Stimulated activated CD4-positive, alpha-beta T cell treated with anti-CD3 and anti-CD28 coated beads, TNF-alpha, amount 100 ng/mL, for 24 hours (primary cell): ENCODE measurements around the gene GDAP2.
"Not testable (repeated sequence)": the region's sequence is repeated elsewhere in the genome, so short reads cannot be mapped to it uniquely, and the experiment has no call there.

ENCODE experiments used
- DNase-seq, 3 experiments: peaks; one replicate each; pipeline ENCODE4 v3.0.0-alpha.2; 2020; ENCODE audit warnings: low read depth in 3 of 3

GDAP2 gene

DNA sequence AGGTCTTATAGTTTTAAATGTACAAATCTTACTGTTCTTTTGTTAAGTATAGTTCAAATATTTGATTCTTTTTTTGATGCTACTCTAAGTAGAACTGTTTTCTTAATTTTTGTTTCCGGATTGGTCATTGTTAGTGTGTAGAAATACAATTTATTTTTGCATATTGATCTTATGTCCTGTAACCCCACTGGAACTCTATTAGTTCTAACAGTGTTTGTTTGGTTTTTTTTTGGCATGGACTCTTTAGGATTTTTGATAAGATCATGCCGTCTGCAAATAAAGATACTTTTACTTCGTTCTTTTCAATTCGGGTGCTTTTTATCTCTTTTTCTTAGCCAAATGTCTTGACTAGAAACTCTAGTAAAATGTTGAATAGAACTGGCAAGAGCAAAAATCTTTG is 26.5 kb downstream of the GDAP2 start:
- no peak for DNase-seq

DNA sequence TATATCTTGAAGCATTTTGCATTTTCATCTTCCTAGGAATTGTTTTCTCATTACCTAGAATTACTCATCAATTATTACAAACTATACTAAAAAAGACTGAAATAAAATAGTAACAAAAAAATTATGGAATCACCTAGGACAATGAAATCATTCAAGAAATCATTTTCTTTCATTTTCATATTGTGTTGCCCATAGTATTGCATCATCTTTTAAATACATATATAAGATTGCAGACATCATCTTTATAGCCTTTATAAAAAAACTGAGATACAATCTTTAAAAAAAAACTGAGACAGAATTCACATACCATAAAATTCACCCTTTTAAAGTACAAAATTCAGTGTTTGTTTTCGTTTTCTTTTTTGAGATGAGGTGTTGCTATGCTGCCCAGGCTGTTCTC is 29.6 kb downstream of the GDAP2 start:
- no peak for DNase-seq

DNA sequence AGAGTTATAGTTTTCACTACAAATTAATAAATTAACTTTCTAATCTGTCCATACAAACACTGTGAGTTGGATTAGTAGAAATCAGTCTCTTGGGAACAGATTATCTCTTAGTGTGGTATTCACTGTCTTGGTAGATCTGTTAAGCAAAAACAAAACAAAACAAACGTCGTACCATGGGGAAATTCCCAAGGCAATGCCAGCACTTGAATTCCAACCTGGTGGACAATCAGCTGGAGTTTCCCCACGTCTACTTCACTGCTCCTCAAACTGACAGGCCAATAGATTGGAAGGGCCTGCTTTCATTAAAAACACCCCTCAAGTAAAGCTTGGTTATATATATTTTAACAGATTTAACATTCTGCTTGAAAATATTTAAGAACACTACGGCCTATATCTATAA is 31.9 kb downstream of the GDAP2 start:
- DNase-seq = no peak

DNA sequence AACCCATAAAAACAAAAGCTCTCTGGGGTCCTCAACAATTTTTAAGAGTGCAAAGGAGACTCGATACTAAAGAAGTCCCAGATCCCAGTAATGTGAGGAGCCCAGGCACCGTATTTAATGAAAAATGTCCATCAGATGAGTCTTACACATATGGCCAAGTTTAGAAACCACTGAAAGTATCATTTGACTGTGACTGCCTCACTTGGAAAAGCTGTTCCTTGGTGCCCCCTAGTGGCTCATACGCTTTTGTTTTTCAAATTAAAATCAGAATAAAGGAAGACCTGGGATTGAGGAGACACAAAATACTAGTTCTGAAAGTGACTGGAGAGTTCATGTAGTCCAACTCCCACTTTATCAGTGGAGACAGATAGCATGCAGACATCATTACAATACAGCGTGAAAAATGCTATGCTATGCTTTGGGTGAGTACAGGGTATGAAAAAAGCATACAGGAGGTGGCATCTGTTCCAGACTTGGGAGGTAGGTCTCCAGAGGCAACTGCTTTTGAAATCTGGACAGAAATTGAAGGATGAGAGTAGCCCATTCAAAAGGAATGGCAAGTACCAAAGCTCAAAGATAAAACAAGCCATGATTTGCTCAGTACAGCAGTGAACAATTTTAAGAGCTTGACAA is 33.8 kb downstream of the GDAP2 start:
- peak; percentile 17 to 44 (median 38) for DNase-seq

DNA sequence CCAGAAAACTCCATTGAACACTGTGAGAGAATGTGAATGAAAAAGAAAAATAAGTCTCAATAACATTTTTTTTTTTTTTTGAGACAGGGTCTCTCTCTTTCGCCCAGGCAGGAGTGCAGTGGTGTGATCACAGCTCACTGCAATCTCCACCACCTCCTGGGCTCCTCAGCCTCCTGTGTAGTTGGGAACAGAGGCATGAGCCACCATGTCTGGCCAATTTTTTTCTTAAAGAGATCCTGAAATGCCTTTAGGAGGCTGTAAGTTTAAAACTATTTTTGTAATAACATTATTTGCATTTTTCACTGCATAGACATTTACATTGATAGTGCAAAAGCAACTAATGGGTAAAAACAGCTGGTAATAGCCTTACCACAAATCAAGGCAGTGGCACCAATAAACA is 35.3 kb downstream of the GDAP2 start:
- DNase-seq = no peak

DNA sequence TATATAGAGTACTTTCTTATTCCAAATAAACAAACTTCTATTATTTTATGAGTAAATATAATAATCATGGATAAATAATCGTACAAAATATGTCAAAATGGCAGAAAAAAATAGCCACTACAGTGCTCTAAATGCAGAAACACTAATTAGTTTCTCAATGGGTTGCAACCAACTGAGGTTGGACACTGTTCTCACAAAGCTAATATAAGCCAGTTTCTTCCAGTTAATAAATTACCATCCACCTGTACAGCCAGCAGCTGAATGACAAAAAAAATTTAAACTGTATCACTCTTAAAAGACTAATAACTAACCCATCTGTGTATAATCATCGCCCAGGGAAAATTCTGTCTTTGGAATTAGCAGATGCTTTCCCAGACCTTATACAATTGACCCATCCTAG is 36.9 kb downstream of the GDAP2 start:
- no peak for DNase-seq

DNA sequence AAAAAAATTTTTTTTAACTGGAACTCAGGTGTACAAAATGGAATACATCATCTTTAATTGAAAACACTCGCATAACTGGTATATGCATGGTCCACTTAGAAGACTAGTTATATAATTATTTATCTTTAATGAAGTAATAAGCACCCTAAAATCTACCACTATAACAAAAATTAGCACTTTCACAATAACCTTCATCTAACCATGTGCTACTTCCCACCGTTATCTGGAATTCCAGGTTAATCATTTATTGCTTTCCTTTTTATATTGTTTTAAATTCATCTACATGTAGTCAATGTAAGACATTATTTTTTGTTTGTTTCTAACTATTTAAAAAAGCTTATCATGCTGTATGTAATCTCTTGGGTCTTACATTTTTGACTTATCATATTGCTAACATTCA is 39.0 kb downstream of the GDAP2 start:
- DNase-seq = no peak

DNA sequence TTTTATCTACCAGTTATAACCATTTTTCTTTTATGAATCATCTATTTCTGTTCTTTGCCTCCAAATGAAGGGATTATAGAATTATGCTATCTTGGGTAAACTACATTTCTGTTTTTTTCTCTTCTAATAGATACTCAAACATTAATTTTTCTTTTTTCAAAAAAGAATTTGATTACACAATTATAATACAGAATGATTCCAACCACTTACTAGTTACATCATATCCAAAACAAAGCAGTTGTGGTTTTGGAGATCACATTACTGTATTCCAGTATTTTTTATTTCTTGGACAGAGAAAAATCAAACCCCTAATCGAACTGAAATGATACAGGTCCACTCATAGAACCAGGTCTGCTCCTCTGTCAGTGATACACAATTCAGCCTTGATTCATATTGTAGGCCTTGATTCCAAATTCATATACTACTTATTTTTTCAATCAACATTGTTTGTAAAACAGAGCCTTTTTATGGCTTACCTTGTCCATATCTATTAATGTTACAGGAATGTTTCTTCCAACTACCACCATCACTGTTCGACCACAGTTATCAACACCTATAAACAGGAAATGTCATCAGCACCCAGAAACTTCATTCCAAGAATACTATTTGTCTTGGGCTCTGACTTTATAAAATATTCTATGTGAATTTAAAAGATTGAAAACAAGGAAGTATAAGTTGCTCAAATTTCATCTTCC is 43.2 kb downstream of the GDAP2 start:
- no peak for DNase-seq

DNA sequence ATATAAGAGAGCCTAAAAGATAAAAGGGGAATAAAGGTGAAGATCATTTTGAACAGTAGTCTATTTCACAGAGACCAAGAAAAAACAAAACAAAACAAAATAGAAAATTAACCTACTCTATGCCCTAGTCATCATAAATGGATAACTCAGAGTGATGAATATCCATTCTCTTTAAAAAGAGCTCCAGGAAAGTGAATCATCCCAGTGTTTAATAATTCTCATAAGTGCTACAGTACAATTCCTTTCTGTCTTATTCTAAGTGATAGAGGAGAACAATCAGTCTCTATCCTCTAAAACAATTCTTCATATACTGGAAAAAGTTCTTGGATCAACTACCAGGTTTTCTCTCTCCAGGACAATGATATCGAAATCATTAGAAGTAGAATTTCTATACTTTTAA is 45.8 kb downstream of the GDAP2 start:
- no peak for DNase-seq

DNA sequence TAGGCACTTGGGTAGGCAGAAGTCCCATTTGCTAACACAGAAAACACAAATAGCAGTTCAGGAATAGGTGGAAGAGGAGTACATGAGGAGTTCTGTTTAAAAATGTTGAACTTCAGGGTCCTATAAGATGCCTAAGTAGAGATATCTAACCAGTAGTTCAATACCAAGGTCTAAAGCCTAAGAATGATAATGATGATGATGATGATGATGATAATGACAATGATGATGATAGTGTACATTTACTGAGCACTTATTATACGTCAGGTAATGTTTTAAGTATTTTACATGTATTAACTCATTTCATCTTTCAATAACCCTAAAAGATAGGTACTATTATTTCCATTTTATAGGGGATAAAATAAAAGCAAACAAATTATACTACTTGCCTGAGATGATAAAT is 50.1 kb downstream of the GDAP2 start:
- no peak for DNase-seq

DNA sequence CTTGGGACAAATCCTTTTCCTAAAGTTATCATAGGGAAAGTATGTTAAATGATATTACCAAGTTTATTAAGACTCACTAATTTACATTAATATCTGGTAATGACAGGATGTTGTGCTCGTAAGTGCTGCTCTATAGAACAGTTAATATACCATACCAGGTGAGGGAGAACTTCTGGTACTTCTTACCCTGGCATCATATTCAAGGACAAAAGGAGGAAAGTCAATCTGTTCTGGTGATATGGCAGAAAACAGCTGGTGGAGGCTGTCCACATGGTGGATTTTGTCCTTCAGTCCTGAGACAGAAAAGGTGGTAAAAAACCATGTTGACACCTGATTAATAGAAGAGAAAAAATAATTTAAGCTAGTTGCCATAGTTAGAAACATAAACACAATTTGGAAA is 51.6 kb downstream of the GDAP2 start:
- no peak for DNase-seq

DNA sequence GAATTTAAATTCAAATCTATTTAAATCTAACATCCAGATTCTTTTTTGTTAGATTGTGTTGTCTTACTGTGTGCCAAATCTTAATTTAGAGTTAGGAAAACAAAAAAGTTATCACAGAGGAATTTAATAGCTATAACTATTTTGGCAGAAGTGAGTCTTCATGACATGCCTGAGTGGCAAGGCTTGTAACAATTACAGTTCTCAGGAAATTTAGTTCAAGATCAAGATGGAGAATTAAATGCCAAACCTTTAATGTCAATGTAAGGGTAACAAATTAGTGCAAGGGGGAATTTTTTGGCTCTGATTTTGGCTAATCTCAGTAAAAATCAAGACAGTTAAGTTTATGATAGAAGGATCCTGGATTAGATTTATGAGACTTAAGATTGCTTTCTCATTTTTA is 58.4 kb downstream of the GDAP2 start:
- no peak for DNase-seq

DNA sequence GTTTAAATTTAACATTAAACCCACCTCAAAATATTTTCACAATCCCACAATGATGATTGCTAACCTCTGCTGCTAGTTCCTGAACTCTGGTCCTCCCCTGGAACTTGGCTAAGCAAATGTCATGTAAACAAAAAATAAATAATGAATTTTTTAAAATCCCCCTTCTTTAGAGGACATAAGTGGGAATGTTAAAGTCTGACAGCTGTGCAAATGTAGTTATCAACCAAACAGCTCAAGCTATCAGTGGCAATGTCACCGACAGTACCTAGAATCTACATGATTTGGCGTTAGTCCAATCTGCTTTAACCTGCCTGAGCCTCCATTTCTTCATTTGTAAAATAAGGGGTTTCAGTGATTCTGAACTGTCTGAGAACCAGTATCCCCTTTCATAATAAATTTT is 67.7 kb downstream of the GDAP2 start:
- DNase-seq = no peak

DNA sequence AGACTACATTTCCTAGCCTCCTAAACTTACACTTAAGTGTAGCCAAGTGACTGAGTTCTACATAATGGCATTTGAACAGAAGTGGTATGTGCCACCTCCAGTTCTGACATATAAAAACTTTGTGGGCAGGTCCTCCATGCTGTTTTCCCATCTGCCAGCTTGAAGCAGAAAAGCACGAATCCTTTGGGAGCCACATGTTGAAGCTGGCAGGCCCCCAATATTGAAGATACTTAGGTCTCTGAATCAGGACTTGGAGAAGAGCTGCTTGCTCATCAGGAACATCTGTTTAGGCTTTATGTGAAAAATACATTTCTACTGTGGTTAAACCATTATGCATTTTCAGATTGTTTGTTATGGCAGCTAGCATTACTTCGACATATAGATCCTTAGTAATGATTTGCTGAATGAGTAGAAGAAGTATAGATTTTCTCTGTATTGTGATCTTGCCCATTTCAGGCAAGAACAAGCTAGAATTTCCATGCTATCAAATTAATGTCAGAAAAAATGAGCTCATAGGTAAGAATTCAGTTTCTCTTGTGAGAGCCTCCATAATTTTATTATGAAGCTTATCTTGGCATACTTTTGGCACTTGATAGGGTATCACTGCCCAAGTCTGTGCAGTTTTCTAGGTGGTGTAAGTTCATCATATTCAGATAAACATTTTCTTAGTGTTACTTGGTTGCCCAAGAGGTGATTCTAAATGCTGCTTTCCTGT is 68.4 kb downstream of the GDAP2 start:
- no peak for DNase-seq

DNA sequence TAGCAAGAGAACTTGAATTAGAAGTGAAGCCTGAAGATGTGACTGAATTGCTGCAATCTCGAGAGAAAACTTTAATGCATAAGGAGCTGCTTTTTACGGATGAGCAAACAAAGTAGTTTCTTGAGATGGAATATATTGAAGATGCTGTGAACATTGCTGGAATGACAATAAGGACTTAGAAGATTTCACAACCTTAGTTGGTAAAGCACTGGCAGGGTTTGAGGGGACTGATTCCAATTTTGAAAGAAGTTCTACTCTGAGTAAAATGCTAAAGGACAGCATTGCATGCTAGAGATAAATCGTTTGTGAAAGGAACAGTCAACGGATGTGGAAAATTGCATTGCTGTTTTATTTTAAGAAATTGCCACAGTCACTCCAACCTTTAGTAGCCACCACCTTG is 69.5 kb downstream of the GDAP2 start:
- DNase-seq = no peak

DNA sequence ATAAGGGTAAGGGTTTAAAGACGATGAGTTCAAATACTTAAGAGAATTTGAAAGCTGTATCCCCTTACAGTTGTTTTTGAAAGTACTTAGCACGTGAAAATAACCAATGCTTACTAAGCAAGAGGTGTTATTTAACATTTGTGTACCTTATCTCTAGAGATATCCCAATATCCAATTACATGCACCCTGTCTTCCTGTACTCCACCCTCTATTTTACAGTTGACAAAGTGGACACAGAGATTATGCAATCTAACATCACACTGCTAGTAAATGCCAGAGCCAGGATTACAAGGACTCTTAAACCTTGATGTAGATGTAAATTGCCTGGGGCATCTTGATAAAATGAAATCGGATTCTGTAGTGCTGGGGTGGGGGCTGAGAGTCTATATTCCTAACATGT is 72.0 kb downstream of the GDAP2 start:
- DNase-seq = no peak

DNA sequence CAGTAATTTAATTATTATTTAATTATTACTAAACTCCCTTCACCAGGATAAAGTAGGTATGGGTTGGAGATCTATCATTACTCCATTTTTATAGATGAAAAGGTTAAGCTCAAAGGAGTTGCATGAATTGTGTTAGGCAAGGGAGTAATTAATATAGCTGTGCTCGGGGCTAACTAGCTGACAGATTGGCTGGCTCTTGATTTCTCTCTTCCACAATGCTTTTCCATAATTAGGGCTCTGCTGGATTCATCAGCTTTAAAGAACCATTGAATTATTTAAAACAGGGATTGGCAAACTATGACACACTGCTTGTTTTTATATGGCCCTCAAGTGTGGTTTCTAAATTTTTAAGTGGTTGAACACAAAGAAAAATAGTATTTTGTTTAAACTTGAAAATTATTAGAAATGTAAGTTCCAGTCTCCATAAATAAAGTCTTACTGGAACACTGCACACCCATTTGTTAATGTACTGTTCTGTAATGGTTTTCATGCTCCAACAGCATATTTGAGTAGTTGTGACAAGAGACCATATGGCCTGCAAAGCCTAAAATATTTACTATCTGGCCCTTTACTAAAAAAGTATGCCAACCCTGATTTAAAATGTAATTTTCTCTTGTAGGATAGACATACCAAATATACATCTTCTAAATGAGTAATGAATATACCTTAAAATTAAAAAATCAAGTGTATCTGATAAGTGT is 76.4 kb downstream of the GDAP2 start:
- no peak for DNase-seq

DNA sequence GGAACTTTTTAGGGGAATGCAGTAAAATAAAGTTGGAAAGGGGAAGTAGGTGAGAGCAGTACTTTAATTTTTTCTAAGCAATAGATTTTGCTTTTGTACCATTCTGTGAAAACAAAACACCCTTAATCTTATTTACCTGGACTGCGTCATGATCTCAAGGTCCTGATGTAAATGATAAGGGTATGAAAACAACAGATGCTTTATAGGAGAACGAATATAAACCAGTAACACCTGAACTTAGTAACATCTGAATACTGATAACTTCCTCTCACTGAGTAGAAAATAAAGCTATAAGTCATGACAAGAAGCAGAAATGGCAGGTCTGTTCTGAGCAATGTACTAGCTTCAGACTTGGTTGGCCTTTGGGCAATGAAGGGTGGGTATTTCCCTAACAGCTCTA is 77.7 kb downstream of the GDAP2 start:
- no peak for DNase-seq

DNA sequence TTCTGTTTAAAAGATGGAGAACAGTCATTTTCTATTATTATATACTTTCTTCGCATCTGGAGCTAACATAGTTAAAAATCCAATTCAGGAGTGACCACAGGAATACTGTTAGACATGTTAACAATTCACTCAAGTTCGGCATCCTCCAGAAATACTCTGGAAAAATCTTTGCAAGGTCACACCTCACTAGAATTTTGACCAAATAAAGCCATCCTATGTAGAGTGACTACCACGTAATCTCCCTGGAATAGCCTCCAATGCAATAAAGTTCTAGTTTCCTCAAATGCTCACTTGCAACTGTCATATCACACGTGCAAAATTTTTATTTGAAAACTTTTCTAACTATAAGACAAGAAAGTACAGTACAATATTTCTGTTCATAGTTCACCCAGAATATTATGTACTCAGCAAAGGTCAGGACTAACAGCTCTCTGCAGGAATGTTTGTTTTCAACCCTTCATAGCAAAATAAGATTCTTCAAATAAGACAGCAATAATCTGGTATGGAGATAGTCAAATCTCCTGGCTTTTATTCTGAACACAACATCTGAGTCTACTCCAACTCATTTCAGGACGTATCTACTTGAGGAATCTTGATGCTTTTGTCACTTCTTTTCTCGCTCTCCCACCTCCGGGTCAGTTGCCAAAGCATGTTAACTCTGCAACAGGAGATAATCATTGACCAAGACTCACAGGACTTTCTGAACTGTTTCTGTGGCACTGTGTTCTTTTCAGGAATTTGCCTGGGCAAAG is 82.6 kb downstream of the GDAP2 start:
- DNase-seq = no peak

DNA sequence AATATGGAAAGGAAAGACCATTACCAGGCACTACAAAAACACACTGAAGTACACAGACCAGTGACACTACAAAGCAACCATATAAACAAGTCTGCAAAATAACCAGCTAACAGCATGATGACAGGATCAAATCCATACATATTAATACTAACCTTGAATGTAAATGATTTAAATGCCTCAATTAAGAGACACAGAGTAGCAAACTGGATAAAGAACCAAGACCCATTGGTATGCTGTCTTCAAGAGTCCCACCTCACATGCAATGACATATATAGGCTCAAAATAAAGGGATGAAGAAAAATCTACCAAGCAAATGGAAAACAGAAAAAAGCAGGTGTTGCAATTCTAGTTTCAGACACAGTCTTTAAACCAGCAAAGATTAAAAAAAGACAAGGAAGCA is 84.9 kb downstream of the GDAP2 start:
- DNase-seq = not testable (repeated sequence)

DNA sequence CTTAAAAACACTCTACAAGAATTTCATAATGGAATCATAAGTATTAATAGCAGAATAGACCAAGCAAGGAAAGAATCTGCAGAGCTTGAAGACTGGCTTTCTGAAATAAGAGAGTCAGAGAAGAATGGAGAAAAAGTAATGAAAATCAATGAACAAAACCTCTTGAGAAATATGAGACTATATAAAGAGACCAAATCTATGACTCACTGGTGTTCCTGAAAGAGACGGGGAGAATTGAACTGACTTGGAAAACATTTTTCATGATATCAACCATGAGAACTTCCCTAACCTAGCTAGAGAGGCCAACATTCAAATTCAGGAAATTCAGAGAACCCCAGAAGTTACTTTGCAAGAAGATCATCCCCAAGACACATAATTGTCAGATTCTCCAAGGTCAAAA is 85.6 kb downstream of the GDAP2 start:
- DNase-seq = no peak
